Measurements from ENCODE around the gene RBMS2.

DNA sequence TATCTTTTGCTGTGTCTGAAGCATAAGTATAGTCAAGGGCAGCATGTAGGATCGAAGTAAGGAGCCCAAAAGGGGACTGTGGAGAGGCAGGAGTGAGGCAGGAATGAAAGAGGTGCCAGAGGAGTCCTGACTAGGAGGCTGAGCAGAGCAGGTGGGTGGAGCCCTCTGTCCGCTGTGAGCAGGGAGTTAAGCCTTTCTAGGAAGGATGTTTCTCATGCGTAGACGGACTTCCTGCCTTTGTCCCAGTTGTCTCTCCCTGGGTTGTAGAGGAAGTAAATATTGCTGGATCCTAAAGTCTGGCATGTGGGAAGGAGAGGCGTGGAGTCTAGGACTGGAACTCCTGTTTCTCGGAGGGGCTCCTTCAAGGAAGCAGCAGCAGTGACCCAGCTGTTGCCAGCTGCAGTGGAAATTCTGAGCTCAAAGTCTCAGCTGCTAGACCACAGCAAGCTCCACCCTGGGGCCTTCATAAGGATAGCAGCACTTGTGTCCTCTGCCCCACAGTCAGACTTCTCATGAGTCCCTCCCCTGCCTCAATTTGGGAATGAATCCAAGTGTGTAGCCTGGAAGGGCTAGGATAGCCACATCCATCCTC is 44.0 kb downstream of the RBMS2 start:
- TF ChIP-seq, protein P1, sequence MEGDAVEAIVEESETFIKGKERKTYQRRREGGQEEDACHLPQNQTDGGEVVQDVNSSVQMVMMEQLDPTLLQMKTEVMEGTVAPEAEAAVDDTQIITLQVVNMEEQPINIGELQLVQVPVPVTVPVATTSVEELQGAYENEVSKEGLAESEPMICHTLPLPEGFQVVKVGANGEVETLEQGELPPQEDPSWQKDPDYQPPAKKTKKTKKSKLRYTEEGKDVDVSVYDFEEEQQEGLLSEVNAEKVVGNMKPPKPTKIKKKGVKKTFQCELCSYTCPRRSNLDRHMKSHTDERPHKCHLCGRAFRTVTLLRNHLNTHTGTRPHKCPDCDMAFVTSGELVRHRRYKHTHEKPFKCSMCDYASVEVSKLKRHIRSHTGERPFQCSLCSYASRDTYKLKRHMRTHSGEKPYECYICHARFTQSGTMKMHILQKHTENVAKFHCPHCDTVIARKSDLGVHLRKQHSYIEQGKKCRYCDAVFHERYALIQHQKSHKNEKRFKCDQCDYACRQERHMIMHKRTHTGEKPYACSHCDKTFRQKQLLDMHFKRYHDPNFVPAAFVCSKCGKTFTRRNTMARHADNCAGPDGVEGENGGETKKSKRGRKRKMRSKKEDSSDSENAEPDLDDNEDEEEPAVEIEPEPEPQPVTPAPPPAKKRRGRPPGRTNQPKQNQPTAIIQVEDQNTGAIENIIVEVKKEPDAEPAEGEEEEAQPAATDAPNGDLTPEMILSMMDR (tag by site-specific recombination; IDR thresholded peaks at IDR 0.05): no peak; the same call in 1 of the 2 replicates
- TF ChIP-seq, protein P2, sequence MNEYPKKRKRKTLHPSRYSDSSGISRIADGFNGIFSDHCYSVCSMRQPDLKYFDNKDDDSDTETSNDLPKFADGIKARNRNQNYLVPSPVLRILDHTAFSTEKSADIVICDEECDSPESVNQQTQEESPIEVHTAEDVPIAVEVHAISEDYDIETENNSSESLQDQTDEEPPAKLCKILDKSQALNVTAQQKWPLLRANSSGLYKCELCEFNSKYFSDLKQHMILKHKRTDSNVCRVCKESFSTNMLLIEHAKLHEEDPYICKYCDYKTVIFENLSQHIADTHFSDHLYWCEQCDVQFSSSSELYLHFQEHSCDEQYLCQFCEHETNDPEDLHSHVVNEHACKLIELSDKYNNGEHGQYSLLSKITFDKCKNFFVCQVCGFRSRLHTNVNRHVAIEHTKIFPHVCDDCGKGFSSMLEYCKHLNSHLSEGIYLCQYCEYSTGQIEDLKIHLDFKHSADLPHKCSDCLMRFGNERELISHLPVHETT (tag by site-specific recombination; IDR thresholded peaks at IDR 0.05): no peak
- TF ChIP-seq MZF1 (tag by site-specific recombination; IDR thresholded peaks at IDR 0.05; ENCODE audit: borderline replicate concordance): no peak
- TF ChIP-seq ZFP37 (tag by site-specific recombination; IDR thresholded peaks at IDR 0.05): no peak
- TF ChIP-seq ZNF10 (tag by site-specific recombination; IDR thresholded peaks at IDR 0.05): no peak

All from HEK293 (cell line).